HG03280 (cell line): ENCODE measurements around the gene COA6.
A peak's percentile ranks its signal among the peaks of the same experiment; 100 is the strongest.
"Not testable (repeated sequence)": the region's sequence is repeated elsewhere in the genome, so short reads cannot be mapped to it uniquely, and the experiment has no call there.

Experiments
- ATAC-seq: cut with Tn5 transposase; IDR thresholded peaks from one replicate; pipeline ENCODE4 v1.9.1; 2021; ENCODE audit warnings: mild to moderate bottlenecking, moderate library complexity; ENCODE audit not compliant: unreplicated experiment

Gene COA6

GRCh38 chr1:234369033-234369430, 4.2 kb upstream of the COA6 start:
- no peak for ATAC-seq

- ATAC-seq = no peak
These were observed 3.5 kb upstream of the COA6 start for GRCh38 chr1:234369784-234370183.

- no peak for ATAC-seq
These were observed 1.8 kb upstream of the COA6 start for GRCh38 chr1:234371414-234371813.

- ATAC-seq = no peak
These were observed 1.1 kb upstream of the COA6 start for GRCh38 chr1:234372011-234372757.

DNA sequence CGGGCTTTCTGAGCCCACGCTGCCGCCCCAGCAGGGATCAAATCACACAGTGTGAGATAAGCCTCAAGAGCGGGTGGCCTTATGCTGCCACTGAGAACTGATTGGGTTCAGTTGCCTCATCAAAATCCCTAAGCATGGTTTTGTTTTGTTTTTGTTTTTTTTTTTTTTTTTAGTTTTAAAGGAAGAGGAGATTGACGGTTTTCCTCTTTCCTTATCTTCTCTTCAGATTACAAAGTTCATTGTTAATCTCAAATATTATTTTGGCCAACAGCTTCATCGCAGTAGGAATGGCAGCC, 651 bp downstream of the COA6 start:
- no peak for ATAC-seq

- no peak for ATAC-seq
These were observed 2.4 kb downstream of the COA6 start for GRCh38 chr1:234375672-234376071.

GRCh38 chr1:234379591-234380109, 6.4 kb downstream of the COA6 start:
- ATAC-seq = not testable (repeated sequence)

- ATAC-seq = no peak
These were observed 8.7 kb downstream of the COA6 start for GRCh38 chr1:234381699-234382555.

DNA sequence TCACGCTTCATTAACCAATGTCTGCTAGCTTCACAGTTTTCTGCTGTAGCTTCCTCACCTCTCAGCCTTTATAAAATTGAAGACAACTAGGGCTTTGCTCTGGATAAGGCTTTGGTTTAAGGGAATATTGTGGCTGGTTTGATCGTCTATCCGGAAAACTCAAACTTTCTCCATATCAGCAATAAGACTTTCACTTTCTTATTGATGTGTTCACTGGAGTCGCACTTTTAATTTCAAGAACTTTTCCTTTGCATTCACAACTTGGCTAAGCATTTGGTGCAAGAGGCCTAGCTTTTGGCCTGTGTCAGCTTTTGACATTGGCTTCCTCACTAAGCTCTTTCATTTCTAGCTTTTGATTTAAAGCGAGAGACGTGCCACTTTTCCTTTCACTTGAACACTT, 12.9 kb downstream of the COA6 start:
- ATAC-seq = no peak

GRCh38 chr1:234388094-234388493, 14.8 kb downstream of the COA6 start:
- no peak for ATAC-seq

DNA sequence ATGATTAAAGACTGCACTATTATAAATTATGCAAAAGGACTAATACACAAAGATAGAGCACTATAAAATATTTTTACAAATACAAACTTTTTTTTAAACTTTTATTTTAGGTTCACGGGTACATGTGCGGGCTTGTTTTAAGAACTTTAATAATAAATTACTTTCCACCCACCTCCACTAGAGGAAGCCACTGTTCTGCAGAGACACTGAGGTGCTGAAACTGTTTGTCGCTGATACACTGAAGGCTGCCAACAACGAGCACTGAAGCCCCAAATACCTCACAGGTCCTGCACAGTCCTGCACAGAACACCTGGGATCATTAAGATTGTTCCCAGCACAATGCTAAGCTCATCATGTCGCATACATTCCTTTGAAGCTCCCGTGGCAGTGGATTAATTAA, 19.9 kb downstream of the COA6 start:
- ATAC-seq = no peak

DNA sequence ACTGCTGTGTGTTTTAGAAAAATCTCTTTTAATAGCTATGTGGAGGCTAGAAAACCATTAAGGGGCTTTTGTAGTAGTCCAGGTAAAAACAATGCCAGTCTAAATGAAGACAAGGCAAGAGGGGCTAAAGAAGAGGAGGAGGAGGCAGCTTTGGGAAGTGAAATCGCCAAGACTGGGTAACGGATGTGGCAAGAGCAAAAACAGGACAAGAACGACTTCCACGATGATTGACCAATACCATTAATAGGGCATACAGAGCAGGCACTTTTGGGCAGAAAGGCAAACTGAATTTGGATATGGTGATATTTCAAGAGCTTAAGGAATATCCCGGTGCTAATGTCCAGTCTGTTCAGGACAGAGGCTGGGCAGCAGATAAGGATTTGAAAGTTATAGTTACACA, 22.0 kb downstream of the COA6 start:
- ATAC-seq = no peak

DNA sequence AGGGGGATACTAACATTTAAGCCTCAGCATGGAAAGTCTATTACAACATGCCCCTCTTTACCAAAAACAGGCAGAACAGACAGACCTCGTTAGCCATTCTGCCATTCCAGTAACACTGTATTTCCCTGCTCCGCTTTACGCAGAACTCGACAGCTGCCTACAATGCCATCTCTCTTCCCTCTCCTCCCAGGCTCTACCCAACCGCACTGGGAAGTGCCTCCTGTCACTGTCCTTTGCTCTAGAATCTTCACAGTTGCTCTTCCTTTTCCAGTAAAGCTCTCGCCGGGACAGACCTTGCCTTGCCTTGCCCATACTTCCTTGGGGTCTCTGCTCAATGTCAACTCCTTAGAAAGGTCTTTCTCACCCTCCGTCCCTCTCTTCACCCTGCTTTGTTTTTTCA, 22.8 kb downstream of the COA6 start:
- ATAC-seq = no peak

GRCh38 chr1:234396871-234397270, 23.6 kb downstream of the COA6 start:
- no peak for ATAC-seq

- ATAC-seq = no peak
These were observed 24.5 kb downstream of the COA6 start for GRCh38 chr1:234397732-234398131.

DNA sequence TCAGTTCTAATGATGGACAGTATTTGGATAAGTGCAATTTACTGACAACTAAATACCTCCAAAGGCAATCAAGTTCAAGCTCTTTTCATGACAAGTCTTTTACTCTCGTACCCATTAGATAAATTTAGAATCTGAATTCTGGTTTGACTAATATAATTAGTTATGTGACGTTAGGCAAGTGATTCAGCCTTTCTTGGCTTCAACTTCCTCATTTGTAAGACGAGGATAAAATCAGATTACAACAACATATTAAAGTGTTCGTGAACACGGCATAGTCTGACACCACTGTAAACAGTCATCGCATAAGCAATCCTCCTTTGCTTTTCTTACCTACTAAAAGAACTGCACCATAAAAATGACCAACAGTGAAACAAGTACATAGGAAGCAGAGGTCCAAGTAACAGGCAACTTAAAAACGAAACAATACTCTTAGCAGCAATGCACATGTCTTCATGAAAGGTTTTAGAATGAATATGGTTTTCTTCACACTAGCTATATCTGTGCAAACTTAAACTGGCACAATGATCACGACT, 25.7 kb downstream of the COA6 start:
- peak; percentile 49 for ATAC-seq

DNA sequence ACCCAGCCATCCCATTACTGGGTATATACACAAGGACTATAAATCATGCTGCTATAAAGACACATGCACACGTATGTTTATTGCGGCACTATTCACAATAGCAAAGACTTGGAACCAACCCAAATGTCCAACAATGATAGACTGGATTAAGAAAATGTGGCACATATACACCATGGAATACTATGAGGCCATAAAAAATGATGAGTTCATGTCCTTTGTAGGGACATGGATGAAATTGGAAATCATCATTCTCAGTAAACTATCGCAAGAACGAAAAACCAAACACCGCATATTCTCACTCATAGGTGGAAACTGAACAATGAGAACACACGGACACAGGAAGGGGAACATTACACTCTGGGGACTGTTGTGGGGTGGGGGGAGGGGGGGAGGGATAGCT, 26.3 kb downstream of the COA6 start:
- not testable (repeated sequence) for ATAC-seq

GRCh38 chr1:234400773-234401172, 27.5 kb downstream of the COA6 start:
- ATAC-seq = peak; percentile 48

- no peak for ATAC-seq
These were observed 28.4 kb downstream of the COA6 start for GRCh38 chr1:234401658-234402057.

- no peak for ATAC-seq
These were observed 29.7 kb downstream of the COA6 start for GRCh38 chr1:234402939-234403338.

GRCh38 chr1:234405676-234406075, 32.4 kb downstream of the COA6 start:
- ATAC-seq = no peak

GRCh38 chr1:234406871-234407270, 33.6 kb downstream of the COA6 start:
- ATAC-seq = no peak
